NCI-H69 (cell line): ENCODE results near the gene CCDC12.

Experiments used
- DNase-seq: peaks from one replicate; lab custom pipeline; 2025; lab: John Stamatoyannopoulos, UW

CCDC12 gene

GRCh38 chr3:46996689-46997452 lies 20.3 kb upstream of the CCDC12 start:
- DNase-seq, result no peak

DNA sequence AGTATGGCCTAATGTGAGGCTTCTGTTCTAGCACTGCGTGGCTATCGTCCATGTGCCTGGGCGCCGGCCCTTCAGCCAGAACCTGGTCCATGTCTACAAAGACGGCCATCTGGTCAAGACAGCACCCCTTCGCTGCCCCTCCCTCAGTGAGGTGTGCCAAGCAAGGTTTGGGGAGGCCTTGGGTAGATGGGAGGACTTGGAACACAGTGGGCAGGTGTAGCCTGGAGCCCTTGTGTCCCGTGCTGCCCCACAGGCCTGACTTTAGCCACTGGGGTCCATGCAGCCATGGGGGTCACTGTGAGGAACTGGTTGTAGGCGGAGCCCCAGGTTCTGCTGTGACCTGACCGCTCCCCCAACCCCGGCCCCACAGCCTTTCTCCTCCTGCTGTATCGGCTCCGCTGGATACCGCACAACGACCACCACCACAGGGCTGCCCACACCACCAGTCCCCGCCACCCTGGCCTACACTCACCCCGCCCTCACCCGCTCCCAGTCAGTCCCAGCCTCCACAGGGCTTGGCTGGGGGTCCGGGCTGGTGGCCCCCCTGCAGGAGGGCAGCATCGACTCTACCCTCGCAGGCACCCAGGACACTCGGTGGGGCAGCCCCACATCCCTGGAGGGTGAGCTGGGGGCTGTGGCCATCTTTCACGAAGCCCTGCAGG lies 19.5 kb upstream of the CCDC12 start:
- no peak for DNase-seq

GRCh38 chr3:46994801-46995731 lies 18.5 kb upstream of the CCDC12 start:
- DNase-seq, result no peak

DNA sequence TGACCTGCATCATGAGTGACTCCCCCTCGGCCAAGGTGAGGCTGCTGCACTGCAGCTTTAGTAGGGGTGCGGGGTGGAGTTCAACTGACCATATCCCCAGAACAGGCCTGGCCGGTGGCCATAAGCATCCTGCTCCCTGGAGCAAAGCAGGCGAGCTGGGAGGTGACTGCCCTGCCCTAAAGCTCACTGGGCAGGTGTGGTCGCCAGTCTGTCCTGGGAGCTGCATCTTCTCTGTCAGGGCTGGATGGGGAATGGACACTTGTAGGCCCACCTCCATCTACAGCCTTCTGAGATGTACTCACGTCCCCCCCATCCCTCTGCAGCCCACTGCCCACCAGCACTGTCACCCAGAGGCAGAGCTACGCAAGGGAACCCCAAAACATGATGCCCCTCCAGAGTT lies 17.4 kb upstream of the CCDC12 start:
- no peak for DNase-seq

- no peak for DNase-seq
Measured at GRCh38 chr3:46993292-46993691, 16.7 kb upstream of the CCDC12 start.

DNA sequence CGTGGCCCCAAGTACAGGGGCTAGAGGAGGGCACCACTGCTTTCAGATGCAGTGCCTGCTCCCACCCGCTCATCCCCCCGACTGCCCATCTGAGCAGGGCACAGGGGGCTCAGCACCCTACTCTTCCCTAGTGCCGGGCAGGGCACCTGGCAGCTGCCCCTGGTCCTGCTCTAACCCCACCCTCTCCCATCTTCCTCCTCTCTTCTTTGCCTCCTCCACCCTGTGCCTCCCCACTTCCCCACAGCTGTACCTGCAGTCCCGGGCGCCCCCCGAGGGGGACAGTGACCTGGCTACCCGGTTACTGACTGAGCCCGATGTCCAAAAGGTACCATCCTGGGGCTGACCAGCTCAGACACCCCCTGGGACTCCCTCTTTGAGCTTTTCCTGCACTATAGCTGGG lies 15.7 kb upstream of the CCDC12 start:
- no peak for DNase-seq

DNA sequence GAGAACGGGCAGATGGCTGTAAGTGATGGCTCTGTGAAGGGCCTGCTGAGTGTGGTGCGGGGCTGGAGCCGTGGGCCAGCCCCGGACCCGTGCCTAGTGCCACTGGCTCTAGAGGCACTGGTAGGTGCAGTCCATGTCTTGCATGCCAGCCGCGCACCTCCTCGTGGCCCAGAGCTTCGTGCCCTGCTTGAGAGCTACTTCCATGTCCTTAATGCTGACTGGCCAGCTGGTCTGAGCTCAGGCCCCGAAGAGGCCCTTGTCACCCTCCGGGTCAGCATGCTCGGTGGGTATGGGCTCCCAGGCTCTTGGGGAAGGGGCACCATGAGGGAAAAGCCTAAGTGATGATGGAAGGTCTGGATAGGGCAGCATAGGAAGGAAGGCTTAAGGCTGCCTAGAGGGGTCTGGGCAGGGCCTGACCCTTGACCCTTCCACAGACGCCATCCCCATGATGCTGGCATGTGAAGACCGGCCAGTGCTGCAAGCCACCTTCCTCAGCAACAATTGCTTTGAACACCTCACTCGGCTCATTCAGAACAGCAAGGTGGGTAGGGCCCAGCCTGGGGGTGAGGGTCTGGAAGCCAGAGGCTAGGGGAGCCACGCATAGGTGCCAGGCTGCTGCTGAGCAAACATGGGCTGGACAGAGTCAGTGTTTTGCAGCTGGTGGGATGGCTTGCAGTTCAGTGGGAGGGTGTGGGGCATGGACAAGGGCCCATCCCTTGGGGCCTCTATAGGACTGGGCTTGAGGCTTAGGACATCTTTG lies 15.0 kb upstream of the CCDC12 start:
- DNase-seq, result no peak

- no peak for DNase-seq
Measured at GRCh38 chr3:46990573-46991374, 14.2 kb upstream of the CCDC12 start.

- DNase-seq, result no peak
Measured at GRCh38 chr3:46989146-46989810, 12.7 kb upstream of the CCDC12 start.

- no peak for DNase-seq
Measured at GRCh38 chr3:46988616-46989015, 12.1 kb upstream of the CCDC12 start.

DNA sequence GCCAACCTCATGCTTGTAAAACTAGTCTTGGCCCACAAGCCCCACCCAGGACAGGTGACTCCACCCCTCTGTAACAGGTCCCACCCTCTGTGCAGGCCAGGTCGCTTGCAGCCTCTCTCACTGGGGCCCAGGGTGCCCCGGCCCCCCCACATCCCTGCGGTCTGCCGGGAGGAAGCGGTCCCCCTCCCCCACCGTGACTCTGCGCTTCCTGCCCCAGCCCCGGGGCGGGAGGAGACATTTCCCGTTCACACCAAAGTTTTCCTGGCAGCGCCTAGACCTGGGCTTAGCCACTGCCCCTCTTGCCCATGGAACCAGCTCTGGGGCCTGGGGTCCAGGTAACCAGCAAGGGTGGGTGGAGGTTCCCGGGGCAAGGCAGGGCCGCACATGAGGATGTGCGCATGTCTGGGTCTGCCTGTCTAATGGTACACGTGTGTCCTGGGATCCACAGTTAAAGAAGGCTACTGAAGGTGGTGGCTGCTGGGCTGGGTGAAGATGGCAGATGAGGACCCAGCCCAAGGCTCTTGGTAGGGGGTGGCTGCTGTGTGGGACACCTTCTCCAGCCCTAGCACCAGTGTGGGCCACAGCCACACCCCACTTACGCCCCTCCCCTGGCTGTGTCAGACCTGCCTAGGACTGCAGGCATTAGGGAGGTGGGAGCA lies 11.3 kb upstream of the CCDC12 start:
- DNase-seq, result no peak

GRCh38 chr3:46987319-46987742 lies 10.8 kb upstream of the CCDC12 start:
- DNase-seq, result no peak

- no peak for DNase-seq
Measured at GRCh38 chr3:46986782-46987310, 10.3 kb upstream of the CCDC12 start.

DNA sequence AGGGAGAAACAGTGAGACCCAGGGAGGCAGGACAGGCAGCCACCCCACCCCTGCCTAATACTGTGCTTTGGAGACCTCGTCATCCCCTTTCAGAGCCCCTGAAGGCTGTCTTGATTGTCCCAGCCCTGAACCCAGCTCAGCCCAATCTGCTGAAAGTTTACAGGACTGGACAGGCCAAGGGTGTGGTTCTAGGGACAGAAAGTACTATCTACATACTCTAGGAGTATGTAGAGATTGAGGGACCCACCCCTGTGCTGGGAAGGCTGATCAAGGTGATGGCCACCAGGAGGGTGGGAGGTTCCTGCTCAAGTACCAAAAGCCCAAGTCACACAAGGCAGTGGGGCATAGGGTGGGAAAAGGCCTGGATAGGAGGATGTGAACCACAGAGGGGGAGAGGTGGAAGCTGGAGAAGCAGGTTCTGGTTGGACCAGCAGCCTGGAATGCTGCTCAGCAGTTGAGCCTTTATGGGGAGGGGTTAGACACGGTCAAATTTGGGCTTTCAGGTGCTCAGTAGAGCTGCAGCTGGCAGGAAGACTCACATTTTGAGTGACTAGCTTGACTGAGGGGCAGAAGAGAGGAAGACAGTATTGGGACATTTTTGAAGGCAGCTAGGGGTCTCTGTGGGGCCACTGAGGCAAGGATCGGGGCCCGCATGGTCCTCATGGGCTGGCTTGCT lies 9.6 kb upstream of the CCDC12 start:
- DNase-seq, result no peak

DNA sequence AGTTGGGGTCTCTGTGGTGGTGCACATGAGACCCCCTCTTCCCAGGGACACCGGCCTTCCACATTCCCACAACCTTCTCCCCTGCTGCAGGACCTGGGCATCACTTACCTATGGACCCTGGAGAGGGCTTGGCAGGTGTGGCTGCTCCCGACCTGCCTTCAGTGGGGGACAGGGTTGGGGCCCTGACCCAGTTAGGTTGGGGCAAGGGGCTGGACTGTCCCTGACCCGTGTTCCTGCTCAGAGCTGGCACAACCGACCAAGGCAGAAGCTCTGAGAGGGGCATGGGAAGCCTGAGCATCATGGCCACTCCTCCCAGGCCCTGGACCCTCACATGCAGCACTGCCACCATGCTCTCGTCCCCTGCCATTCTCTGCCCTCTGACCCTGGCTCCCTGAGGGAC lies 9.0 kb upstream of the CCDC12 start:
- DNase-seq, result no peak

DNA sequence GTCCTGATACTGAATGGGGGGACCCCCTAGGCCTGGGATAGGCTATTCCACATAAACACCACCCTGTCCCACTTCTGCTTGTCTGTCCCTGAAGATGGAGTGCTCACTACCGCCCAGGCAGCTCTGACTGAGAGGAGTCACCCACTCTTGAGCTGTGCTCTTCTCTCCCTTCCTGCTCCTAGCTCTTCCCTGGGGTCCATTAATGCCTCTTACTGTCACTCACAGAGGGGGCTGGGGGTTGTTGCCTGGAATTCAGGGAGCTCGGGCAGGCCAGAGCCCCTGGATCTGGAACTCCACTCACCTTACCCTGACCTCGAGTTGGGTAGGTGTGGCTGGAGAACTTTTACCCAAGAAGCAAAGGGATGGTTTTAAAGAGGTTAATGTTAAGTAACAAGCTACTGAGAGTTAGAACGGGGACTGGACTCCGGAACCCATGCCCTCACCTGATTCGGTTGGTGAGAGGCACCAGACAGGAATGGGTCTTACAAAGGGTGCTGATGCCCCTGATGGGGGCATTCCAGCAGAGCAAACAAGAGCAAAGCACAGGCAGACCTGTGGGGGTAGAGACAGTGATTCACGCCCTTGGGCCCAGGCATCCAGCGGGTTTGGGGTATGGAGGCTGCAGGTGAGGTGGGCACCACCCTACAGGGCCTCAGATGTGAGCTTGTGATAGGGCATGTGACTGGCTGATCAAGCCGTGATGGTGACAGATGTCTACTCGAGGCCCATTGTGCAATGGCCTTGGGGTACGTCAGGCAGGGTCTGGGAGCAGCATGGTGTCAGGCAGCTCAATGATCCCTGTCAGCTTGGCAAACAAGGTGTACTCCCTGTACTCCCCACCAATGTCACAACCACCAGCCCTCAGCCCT lies 8.3 kb upstream of the CCDC12 start:
- peak; percentile 6 for DNase-seq

GRCh38 chr3:46982546-46982945 lies 6.0 kb upstream of the CCDC12 start:
- no peak for DNase-seq

DNA sequence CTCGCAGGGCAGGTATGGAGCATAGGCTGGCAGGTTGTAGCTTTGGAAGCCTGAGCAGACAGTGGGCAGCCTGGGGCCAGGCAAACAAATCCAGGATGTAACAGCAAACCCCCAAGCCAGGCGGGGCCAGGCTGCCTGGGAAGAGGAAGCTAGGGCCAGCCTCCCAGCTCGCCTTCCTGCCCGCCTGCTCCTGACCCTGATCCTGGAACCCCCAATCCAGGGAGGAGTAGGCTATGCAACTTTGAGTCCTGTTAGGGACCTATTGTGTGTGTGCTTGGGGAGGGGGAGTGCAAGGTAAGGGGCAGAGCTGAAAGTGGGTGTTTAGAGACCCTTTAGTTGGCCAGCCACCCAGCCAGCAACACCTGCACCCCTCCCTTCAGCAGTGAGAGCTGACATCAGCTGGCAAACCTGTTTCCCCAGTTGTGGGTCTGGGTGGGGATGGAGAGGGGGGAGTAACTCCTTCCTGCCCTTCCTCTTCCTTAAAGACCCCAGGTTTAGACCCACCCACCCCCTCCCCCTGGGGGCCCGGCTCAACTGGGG lies 5.5 kb upstream of the CCDC12 start:
- DNase-seq, result peak; percentile 9
